K562 (cell line): Measurements from ENCODE around the gene SH3BGRL3. TPM values are rescaled to one million over a fixed set of nuclear protein-coding genes. Genes with fewer than 3 reads are reported as not detected.
A peak's percentile ranks its signal among the peaks of the same experiment; 100 is the strongest.

Experiments
- ARID2 ChIP-seq: fragments of 450-650 bp; IDR thresholded peaks from 2 replicates; pipeline ENCODE4 v1.6.1; 2017; ENCODE audit warnings: antibody characterized with exemption, mild to moderate bottlenecking
- DPF2 ChIP-seq: fragments of 450-650 bp; IDR thresholded peaks from 2 replicates; pipeline ENCODE4 v1.6.1; 2016
- GATAD2A ChIP-seq: fragments of 450-650 bp; IDR thresholded peaks from 2 replicates; pipeline ENCODE4 v1.6.1; 2017
- IFI16 ChIP-seq: fragments of 250-450 bp; sonication (Bioruptor Pico); IDR thresholded peaks from 2 replicates; pipeline ENCODE4 v2.1.2; 2022; ENCODE audit warnings: mild to moderate bottlenecking, inconsistent platforms
- MCM7 ChIP-seq, 2 experiments: fragments of 450-650 bp; IDR thresholded peaks; 2 replicates each; pipeline ENCODE4 v1.6.1; 2016 to 2018
- NR1H2 ChIP-seq: sonication (generic); formaldehyde crosslinking; IDR thresholded peaks from 2 replicates; pipeline ENCODE4 v1.4.0; 2020; ENCODE audit warnings: mild to moderate bottlenecking, missing genetic modification reagents
- PHTF2 ChIP-seq: fragments of 250-450 bp; sonication (Bioruptor Pico); IDR thresholded peaks from 2 replicates; pipeline ENCODE4 v1.5.0; 2021; ENCODE audit warnings: mild to moderate bottlenecking
- POU5F1 ChIP-seq: fragments of 150-350 bp; IDR thresholded peaks from 2 replicates; pipeline ENCODE4 v1.6.1; 2014; ENCODE audit warnings: borderline replicate concordance, low read length, low read depth, mild to moderate bottlenecking; ENCODE audit not compliant: partially characterized antibody
- TAF9B ChIP-seq: fragments of 450-650 bp; IDR thresholded peaks from 2 replicates; pipeline ENCODE4 v1.6.1; 2018; ENCODE audit warnings: mild to moderate bottlenecking; ENCODE audit not compliant: partially characterized antibody
- ZNF274 ChIP-seq: IDR thresholded peaks from 2 replicates; pipeline ENCODE4 v1.6.1; 2011; ENCODE audit warnings: low read depth, mild to moderate bottlenecking, low read length, moderate library complexity, borderline replicate concordance
- ZNF431 ChIP-seq: sonication (generic); formaldehyde crosslinking; IDR thresholded peaks from 2 replicates; pipeline ENCODE4 v1.8.0; 2022; ENCODE audit warnings: mild to moderate bottlenecking, missing genetic modification reagents
- ZNF436 ChIP-seq: fragments of 250-450, 450-650 bp; sonication (Bioruptor Pico); formaldehyde crosslinking; IDR thresholded peaks from 2 replicates; pipeline ENCODE4 v1.7.0; 2020; ENCODE audit warnings: mild to moderate bottlenecking
- ZNF586 ChIP-seq: fragments of 450-650 bp; formaldehyde crosslinking; conservative IDR thresholded peaks from 2 replicates; pipeline ENCODE4 v1.4.0; 2020; ENCODE audit warnings: mild to moderate bottlenecking, moderate library complexity
- polyA plus RNA-seq, 8 experiments: library from polyadenylated mRNA; depleted of rRNA in 4 of 8; stranded (reverse) in 5 of 8; unstranded in 3 of 8; fragments of >200 nt; fragmentation: Nextera tagmentation in 2 of 8; fragmentation: Illumina TruSeq in 1 of 8; extraction: Ambion mirVana in 2 of 8; extraction: Trizol in 1 of 8; gene quantifications; 2 replicates each; pipeline versions ENCODE4 v1.2.1 to v1.2.3, GENCODE V29; 2011 to 2014; ENCODE audit warnings: inconsistent platforms in 1 of 8, missing spikeins in 1 of 8
- total RNA-seq, 7 experiments: library from RNA; depleted of rRNA in 6 of 7; stranded (reverse); fragments of >200 nt in 6 of 7; fragmentation: Illumina TruSeq in 2 of 7; extraction: Trizol in 2 of 7; gene quantifications; 2 replicates each; pipeline versions ENCODE4 v1.2.1 to v1.2.3, GENCODE V29; 2011 to 2021; ENCODE audit warnings: low replicate concordance in 1 of 7
- TF ChIP-seq, protein P1 (sequence below): fragments of 450-650 bp; IDR thresholded peaks from 2 replicates; pipeline ENCODE4 v1.6.1; 2016; ENCODE audit warnings: antibody characterized with exemption
- TF ChIP-seq, protein P2 (sequence below): fragments of 450-650 bp; IDR thresholded peaks from 2 replicates; pipeline ENCODE4 v1.6.1; 2018; ENCODE audit warnings: mild to moderate bottlenecking, low read depth; ENCODE audit not compliant: partially characterized antibody
- TF ChIP-seq, protein P3 (sequence below): sonication (generic); formaldehyde crosslinking; IDR thresholded peaks from 2 replicates; pipeline ENCODE4 v1.5.0; 2020; ENCODE audit warnings: missing genetic modification reagents
- TF ChIP-seq, protein P4 (sequence below): sonication (generic); formaldehyde crosslinking; IDR thresholded peaks from 2 replicates; pipeline ENCODE4 v1.8.0; 2023; ENCODE audit warnings: missing genetic modification reagents, mild to moderate bottlenecking, borderline replicate concordance
- TF ChIP-seq, protein P5 (sequence below): sonication (generic); formaldehyde crosslinking; IDR thresholded peaks from 2 replicates; pipeline ENCODE4 v1.8.1; 2023; ENCODE audit warnings: mild to moderate bottlenecking, missing genetic modification reagents

The SH3BGRL3 gene
- total and polyA plus RNA-seq, 9 of the 15 experiments (the other 6 are each of a cell fraction or from before 2014, with no cell fraction given) = 30.3 to 140 (median 54.2) TPM

DNA sequence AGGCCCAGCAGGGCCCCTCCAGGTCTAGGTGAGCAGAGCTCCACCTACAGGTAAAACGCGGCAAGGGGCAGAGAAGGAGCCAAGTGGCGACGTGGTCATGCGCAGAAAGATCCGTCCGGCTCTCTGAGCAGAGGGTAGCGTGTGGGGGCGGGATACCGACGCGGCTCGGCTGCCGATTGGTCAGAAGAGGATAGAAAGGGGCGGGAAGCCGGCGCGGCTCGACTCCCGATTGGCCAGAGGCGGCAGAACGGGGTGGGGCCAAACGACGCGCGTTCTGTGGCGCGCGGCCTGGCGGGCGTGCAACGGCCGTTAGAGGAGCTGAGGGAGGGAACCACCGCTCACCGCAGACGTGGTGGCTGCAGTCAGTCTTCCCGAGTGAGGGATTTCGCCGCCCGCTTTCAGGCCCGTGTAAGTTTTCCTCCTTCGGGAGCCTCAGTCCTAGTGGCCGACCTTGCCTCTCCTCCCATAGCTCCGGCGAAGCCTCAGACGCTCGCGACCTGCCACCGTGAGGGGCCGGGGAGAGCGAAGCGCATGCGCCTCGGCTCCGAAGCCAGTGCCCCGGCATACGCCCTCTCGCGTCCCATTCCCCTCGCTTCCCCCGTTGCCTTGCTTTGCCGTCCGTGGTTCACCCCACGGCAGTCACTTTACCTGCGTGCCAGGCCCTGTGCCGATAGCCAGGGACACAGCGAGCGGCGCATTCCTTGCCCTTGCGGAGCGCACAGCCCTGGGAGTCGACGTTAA lies 45.8 kb upstream of the SH3BGRL3 start, which contains the start of gene CEP85 (continued):
- TF ChIP-seq PHTF2 (CRISPR knock-in tag) (no peak), ZNF586 (CRISPR knock-in tag) (no peak), ARID2 (no peak), NR1H2 (CRISPR knock-in tag) (no peak), ZNF431 (CRISPR knock-in tag) (no peak), DPF2 (no peak; the same call in 1 of the 2 replicates), POU5F1 (no peak), IFI16 (CRISPR knock-in tag) (no peak), GATAD2A (no peak), TAF9B (peak; percentile 61), ZNF436 (CRISPR knock-in tag) (no peak), MCM7 (IDR thresholded peaks at IDR 0.05) (no peak), ZNF274 (no peak)
- TF ChIP-seq, protein P1, sequence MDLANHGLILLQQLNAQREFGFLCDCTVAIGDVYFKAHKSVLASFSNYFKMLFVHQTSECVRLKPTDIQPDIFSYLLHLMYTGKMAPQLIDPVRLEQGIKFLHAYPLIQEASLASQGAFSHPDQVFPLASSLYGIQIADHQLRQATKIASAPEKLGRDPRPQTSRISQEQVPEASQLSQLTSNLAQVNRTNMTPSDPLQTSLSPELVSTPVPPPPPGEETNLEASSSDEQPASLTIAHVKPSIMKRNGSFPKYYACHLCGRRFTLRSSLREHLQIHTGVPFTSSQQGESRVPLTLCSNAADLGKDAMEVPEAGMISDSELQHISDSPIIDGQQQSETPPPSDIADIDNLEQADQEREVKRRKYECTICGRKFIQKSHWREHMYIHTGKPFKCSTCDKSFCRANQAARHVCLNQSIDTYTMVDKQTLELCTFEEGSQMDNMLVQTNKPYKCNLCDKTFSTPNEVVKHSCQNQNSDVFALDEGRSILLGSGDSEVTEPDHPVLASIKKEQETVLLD = peak; percentile 91
- TF ChIP-seq, protein P2, sequence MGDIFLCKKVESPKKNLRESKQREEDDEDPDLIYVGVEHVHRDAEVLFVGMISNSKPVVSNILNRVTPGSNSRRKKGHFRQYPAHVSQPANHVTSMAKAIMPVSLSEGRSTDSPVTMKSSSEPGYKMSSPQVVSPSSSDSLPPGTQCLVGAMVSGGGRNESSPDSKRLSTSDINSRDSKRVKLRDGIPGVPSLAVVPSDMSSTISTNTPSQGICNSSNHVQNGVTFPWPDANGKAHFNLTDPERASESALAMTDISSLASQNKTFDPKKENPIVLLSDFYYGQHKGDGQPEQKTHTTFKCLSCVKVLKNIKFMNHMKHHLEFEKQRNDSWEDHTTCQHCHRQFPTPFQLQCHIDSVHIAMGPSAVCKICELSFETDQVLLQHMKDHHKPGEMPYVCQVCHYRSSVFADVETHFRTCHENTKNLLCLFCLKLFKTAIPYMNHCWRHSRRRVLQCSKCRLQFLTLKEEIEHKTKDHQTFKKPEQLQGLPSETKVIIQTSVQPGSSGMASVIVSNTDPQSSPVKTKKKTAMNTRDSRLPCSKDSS = no peak
- TF ChIP-seq, protein P3, sequence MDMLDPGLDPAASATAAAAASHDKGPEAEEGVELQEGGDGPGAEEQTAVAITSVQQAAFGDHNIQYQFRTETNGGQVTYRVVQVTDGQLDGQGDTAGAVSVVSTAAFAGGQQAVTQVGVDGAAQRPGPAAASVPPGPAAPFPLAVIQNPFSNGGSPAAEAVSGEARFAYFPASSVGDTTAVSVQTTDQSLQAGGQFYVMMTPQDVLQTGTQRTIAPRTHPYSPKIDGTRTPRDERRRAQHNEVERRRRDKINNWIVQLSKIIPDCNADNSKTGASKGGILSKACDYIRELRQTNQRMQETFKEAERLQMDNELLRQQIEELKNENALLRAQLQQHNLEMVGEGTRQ (CRISPR knock-in tag) = no peak
- TF ChIP-seq, protein P4, sequence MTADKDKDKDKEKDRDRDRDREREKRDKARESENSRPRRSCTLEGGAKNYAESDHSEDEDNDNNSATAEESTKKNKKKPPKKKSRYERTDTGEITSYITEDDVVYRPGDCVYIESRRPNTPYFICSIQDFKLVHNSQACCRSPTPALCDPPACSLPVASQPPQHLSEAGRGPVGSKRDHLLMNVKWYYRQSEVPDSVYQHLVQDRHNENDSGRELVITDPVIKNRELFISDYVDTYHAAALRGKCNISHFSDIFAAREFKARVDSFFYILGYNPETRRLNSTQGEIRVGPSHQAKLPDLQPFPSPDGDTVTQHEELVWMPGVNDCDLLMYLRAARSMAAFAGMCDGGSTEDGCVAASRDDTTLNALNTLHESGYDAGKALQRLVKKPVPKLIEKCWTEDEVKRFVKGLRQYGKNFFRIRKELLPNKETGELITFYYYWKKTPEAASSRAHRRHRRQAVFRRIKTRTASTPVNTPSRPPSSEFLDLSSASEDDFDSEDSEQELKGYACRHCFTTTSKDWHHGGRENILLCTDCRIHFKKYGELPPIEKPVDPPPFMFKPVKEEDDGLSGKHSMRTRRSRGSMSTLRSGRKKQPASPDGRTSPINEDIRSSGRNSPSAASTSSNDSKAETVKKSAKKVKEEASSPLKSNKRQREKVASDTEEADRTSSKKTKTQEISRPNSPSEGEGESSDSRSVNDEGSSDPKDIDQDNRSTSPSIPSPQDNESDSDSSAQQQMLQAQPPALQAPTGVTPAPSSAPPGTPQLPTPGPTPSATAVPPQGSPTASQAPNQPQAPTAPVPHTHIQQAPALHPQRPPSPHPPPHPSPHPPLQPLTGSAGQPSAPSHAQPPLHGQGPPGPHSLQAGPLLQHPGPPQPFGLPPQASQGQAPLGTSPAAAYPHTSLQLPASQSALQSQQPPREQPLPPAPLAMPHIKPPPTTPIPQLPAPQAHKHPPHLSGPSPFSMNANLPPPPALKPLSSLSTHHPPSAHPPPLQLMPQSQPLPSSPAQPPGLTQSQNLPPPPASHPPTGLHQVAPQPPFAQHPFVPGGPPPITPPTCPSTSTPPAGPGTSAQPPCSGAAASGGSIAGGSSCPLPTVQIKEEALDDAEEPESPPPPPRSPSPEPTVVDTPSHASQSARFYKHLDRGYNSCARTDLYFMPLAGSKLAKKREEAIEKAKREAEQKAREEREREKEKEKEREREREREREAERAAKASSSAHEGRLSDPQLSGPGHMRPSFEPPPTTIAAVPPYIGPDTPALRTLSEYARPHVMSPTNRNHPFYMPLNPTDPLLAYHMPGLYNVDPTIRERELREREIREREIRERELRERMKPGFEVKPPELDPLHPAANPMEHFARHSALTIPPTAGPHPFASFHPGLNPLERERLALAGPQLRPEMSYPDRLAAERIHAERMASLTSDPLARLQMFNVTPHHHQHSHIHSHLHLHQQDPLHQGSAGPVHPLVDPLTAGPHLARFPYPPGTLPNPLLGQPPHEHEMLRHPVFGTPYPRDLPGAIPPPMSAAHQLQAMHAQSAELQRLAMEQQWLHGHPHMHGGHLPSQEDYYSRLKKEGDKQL (CRISPR knock-in tag) = peak; percentile 84; the same call in 1 of the 2 replicates
- TF ChIP-seq, protein P5, sequence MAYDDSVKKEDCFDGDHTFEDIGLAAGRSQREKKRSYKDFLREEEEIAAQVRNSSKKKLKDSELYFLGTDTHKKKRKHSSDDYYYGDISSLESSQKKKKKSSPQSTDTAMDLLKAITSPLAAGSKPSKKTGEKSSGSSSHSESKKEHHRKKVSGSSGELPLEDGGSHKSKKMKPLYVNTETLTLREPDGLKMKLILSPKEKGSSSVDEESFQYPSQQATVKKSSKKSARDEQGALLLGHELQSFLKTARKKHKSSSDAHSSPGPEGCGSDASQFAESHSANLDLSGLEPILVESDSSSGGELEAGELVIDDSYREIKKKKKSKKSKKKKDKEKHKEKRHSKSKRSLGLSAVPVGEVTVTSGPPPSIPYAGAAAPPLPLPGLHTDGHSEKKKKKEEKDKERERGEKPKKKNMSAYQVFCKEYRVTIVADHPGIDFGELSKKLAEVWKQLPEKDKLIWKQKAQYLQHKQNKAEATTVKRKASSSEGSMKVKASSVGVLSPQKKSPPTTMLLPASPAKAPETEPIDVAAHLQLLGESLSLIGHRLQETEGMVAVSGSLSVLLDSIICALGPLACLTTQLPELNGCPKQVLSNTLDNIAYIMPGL (CRISPR knock-in tag) = peak; percentile 88
